ENCODE measurements around the gene LUC7L3. TPM values are rescaled to one million over a fixed set of nuclear protein-coding genes. Genes with fewer than 3 reads are reported as not detected.
A peak's percentile ranks its signal among the peaks of the same experiment; 100 is the strongest.
"Not testable (repeated sequence)": the region's sequence is repeated elsewhere in the genome, so short reads cannot be mapped to it uniquely, and the experiment has no call there.

LUC7L3 gene
- polyA plus RNA-seq, 2 donors: 46.6 to 80.7 TPM

- peak overlapping the region; percentile 55 to 79 for H3K4me3 ChIP-seq (ENCODE audit: low read depth in 1 of 2, low read length in 2 of 2)
- 3 to 4% methylated on average over 6 of the region's 6 CpGs for WGBS, 2 donors
- peak overlapping the region; percentile 96 to 97 for H3K27ac ChIP-seq (ENCODE audit: low read depth in 2 of 2, low read length in 1 of 2)
- H3K9me3 ChIP-seq (ENCODE audit: control insufficient read depth in 2 of 2, insufficient read depth in 1 of 2, low read depth in 1 of 2, low read length in 1 of 2): no peaks in the 10 kb centered on the region
- H3K36me3 ChIP-seq (ENCODE audit: control insufficient read depth in 2 of 2, insufficient read depth in 2 of 2, low read length in 1 of 2): no peaks in the 10 kb centered on the region
- H3K4me1 ChIP-seq (ENCODE audit: control insufficient read depth in 2 of 2, insufficient read depth in 2 of 2, low read length in 1 of 2): peaks cover 0 to 4% of the 10 kb centered on the region in 2 donors
- no peaks in the 10 kb centered on the region for H3K27me3 ChIP-seq (ENCODE audit: control insufficient read depth in 1 of 2, insufficient read depth in 2 of 2, low read length in 2 of 2)
Observed at GRCh38 chr17:50708050-50709000, 11.1 kb upstream of the LUC7L3 start.

GRCh38 chr17:50709053-50709452 lies 10.3 kb upstream of the LUC7L3 start:
- H3K4me3 ChIP-seq (ENCODE audit: low read depth in 1 of 2, low read length in 2 of 2); H3K9me3 ChIP-seq (ENCODE audit: control insufficient read depth in 2 of 2, insufficient read depth in 1 of 2, low read depth in 1 of 2, low read length in 1 of 2); H3K36me3 ChIP-seq (ENCODE audit: control insufficient read depth in 2 of 2, insufficient read depth in 2 of 2, low read length in 1 of 2); H3K4me1 ChIP-seq (ENCODE audit: control insufficient read depth in 2 of 2, insufficient read depth in 2 of 2, low read length in 1 of 2); H3K27me3 ChIP-seq (ENCODE audit: control insufficient read depth in 1 of 2, insufficient read depth in 2 of 2, low read length in 2 of 2): not testable (repeated sequence)
- 85 to 86% methylated on average over 4 of the region's 4 CpGs for WGBS, 2 donors
- peak overlapping the region; percentile 75 to 97 for H3K27ac ChIP-seq (ENCODE audit: low read depth in 2 of 2, low read length in 1 of 2)

- Histone ChIP-seq H3K27ac (ENCODE audit: low read depth in 2 of 2, low read length in 1 of 2) (no peak overlapping the region), H3K4me1 (ENCODE audit: control insufficient read depth in 2 of 2, insufficient read depth in 2 of 2, low read length in 1 of 2) (peaks cover 0 to 2% of the 10 kb centered on the region in 2 donors), H3K27me3 (ENCODE audit: control insufficient read depth in 1 of 2, insufficient read depth in 2 of 2, low read length in 2 of 2) (no peaks in the 10 kb centered on the region), H3K36me3 (ENCODE audit: control insufficient read depth in 2 of 2, insufficient read depth in 2 of 2, low read length in 1 of 2) (no peaks in the 10 kb centered on the region), H3K9me3 (ENCODE audit: control insufficient read depth in 2 of 2, insufficient read depth in 1 of 2, low read depth in 1 of 2, low read length in 1 of 2) (no peaks in the 10 kb centered on the region), H3K4me3 (ENCODE audit: low read depth in 1 of 2, low read length in 2 of 2) (no peak overlapping the region)
- 81 to 83% methylated on average over 2 of the region's 2 CpGs for WGBS, 2 donors
Observed at GRCh38 chr17:50710025-50710424, 9.4 kb upstream of the LUC7L3 start.

- 93 to 95% methylated on average over 4 of the region's 4 CpGs for WGBS, 2 donors
- H3K4me1 ChIP-seq (ENCODE audit: control insufficient read depth in 2 of 2, insufficient read depth in 2 of 2, low read length in 1 of 2): peaks cover 0 to 2% of the 10 kb centered on the region in 2 donors
- H3K27ac ChIP-seq (ENCODE audit: low read depth in 2 of 2, low read length in 1 of 2): no peak overlapping the region
- no peaks in the 10 kb centered on the region for H3K36me3 ChIP-seq (ENCODE audit: control insufficient read depth in 2 of 2, insufficient read depth in 2 of 2, low read length in 1 of 2)
- no peaks in the 10 kb centered on the region for H3K27me3 ChIP-seq (ENCODE audit: control insufficient read depth in 1 of 2, insufficient read depth in 2 of 2, low read length in 2 of 2)
- H3K9me3 ChIP-seq (ENCODE audit: control insufficient read depth in 2 of 2, insufficient read depth in 1 of 2, low read depth in 1 of 2, low read length in 1 of 2): no peaks in the 10 kb centered on the region
- H3K4me3 ChIP-seq (ENCODE audit: low read depth in 1 of 2, low read length in 2 of 2): no peak overlapping the region
Observed at GRCh38 chr17:50710650-50711049, 8.8 kb upstream of the LUC7L3 start.

GRCh38 chr17:50712641-50713040 lies 6.8 kb upstream of the LUC7L3 start:
- Histone ChIP-seq H3K4me1 (ENCODE audit: control insufficient read depth in 2 of 2, insufficient read depth in 2 of 2, low read length in 1 of 2) (peaks cover 0 to 2% of the 10 kb centered on the region in 2 donors), H3K9me3 (ENCODE audit: control insufficient read depth in 2 of 2, insufficient read depth in 1 of 2, low read depth in 1 of 2, low read length in 1 of 2) (no peaks in the 10 kb centered on the region), H3K4me3 (ENCODE audit: low read depth in 1 of 2, low read length in 2 of 2) (no peak overlapping the region), H3K27me3 (ENCODE audit: control insufficient read depth in 1 of 2, insufficient read depth in 2 of 2, low read length in 2 of 2) (no peaks in the 10 kb centered on the region), H3K36me3 (ENCODE audit: control insufficient read depth in 2 of 2, insufficient read depth in 2 of 2, low read length in 1 of 2) (no peaks in the 10 kb centered on the region), H3K27ac (ENCODE audit: low read depth in 2 of 2, low read length in 1 of 2) (no peak overlapping the region)
- WGBS, 2 donors: 94% methylated on average over 9 of the region's 9 CpGs

GRCh38 chr17:50715471-50715870 lies 3.9 kb upstream of the LUC7L3 start:
- Histone ChIP-seq H3K4me1 (ENCODE audit: control insufficient read depth in 2 of 2, insufficient read depth in 2 of 2, low read length in 1 of 2) (peaks cover 0 to 4% of the 10 kb centered on the region in 2 donors), H3K4me3 (ENCODE audit: low read depth in 1 of 2, low read length in 2 of 2) (no peak overlapping the region), H3K36me3 (ENCODE audit: control insufficient read depth in 2 of 2, insufficient read depth in 2 of 2, low read length in 1 of 2) (no peaks in the 10 kb centered on the region), H3K27ac (ENCODE audit: low read depth in 2 of 2, low read length in 1 of 2) (no peak overlapping the region), H3K27me3 (ENCODE audit: control insufficient read depth in 1 of 2, insufficient read depth in 2 of 2, low read length in 2 of 2) (no peaks in the 10 kb centered on the region), H3K9me3 (ENCODE audit: control insufficient read depth in 2 of 2, insufficient read depth in 1 of 2, low read depth in 1 of 2, low read length in 1 of 2) (no peaks in the 10 kb centered on the region)
- 90 to 96% methylated on average over 3 of the region's 3 CpGs for WGBS, 2 donors

- Histone ChIP-seq H3K27ac (ENCODE audit: low read depth in 2 of 2, low read length in 1 of 2) (peak overlapping the region; percentile 97 to 99), H3K9me3 (ENCODE audit: control insufficient read depth in 2 of 2, insufficient read depth in 1 of 2, low read depth in 1 of 2, low read length in 1 of 2) (no peaks in the 10 kb centered on the region), H3K27me3 (ENCODE audit: control insufficient read depth in 1 of 2, insufficient read depth in 2 of 2, low read length in 2 of 2) (no peaks in the 10 kb centered on the region), H3K36me3 (ENCODE audit: control insufficient read depth in 2 of 2, insufficient read depth in 2 of 2, low read length in 1 of 2) (no peaks in the 10 kb centered on the region), H3K4me1 (ENCODE audit: control insufficient read depth in 2 of 2, insufficient read depth in 2 of 2, low read length in 1 of 2) (peaks cover 0 to 4% of the 10 kb centered on the region in 2 donors), H3K4me3 (ENCODE audit: low read depth in 1 of 2, low read length in 2 of 2) (peak overlapping the region; percentile 90 to 99)
- WGBS, 2 donors: 0% methylated on average over 25 of the region's 25 CpGs
Observed at GRCh38 chr17:50719924-50720794, 756 bp downstream of the LUC7L3 start.

- peaks cover 0 to 6% of the 10 kb centered on the region in 2 donors for H3K4me1 ChIP-seq (ENCODE audit: control insufficient read depth in 2 of 2, insufficient read depth in 2 of 2, low read length in 1 of 2)
- WGBS, 2 donors: 3 to 5% methylated on average over 7 of the region's 7 CpGs
- no peak overlapping the region for H3K27ac ChIP-seq (ENCODE audit: low read depth in 2 of 2, low read length in 1 of 2)
Observed at GRCh38 chr17:50721194-50722010, 2.0 kb downstream of the LUC7L3 start.

GRCh38 chr17:50722746-50723145 lies 3.3 kb downstream of the LUC7L3 start:
- no peaks in the 10 kb centered on the region for H3K27me3 ChIP-seq (ENCODE audit: control insufficient read depth in 1 of 2, insufficient read depth in 2 of 2, low read length in 2 of 2)
- H3K9me3 ChIP-seq (ENCODE audit: control insufficient read depth in 2 of 2, insufficient read depth in 1 of 2, low read depth in 1 of 2, low read length in 1 of 2): no peaks in the 10 kb centered on the region
- 25 to 32% methylated on average over 3 of the region's 3 CpGs for WGBS, 2 donors
- no peaks in the 10 kb centered on the region for H3K36me3 ChIP-seq (ENCODE audit: control insufficient read depth in 2 of 2, insufficient read depth in 2 of 2, low read length in 1 of 2)
- no peak overlapping the region for H3K4me3 ChIP-seq (ENCODE audit: low read depth in 1 of 2, low read length in 2 of 2)
- H3K27ac ChIP-seq (ENCODE audit: low read depth in 2 of 2, low read length in 1 of 2): no peak overlapping the region
- H3K4me1 ChIP-seq (ENCODE audit: control insufficient read depth in 2 of 2, insufficient read depth in 2 of 2, low read length in 1 of 2): peaks cover 0 to 6% of the 10 kb centered on the region in 2 donors

More at GRCh38 chr17:50721194-50722010, 2.0 kb downstream of the LUC7L3 start:
- Histone ChIP-seq H3K9me3 (ENCODE audit: control insufficient read depth in 2 of 2, insufficient read depth in 1 of 2, low read depth in 1 of 2, low read length in 1 of 2) (no peaks in the 10 kb centered on the region), H3K4me3 (ENCODE audit: low read depth in 1 of 2, low read length in 2 of 2) (peak overlapping the region in 1 of 2 donors; percentile 90), H3K36me3 (ENCODE audit: control insufficient read depth in 2 of 2, insufficient read depth in 2 of 2, low read length in 1 of 2) (no peaks in the 10 kb centered on the region), H3K27me3 (ENCODE audit: control insufficient read depth in 1 of 2, insufficient read depth in 2 of 2, low read length in 2 of 2) (no peaks in the 10 kb centered on the region)
